HG02884 (cell line): ENCODE data around the gene GPHN.

Experiments used
- ATAC-seq: cut with Tn5 transposase; IDR thresholded peaks from one replicate; pipeline ENCODE4 v1.9.1; 2021; ENCODE audit warnings: mild to moderate bottlenecking, moderate library complexity; ENCODE audit not compliant: unreplicated experiment

The GPHN gene

GRCh38 chr14:66507722-66508546 lies at the start of gene GPHN:
Gene GPHN, plus strand, starts transcription at chr14:66508147.
- ATAC-seq: peak; percentile 83

- ATAC-seq: no peak
These were observed 48.3 kb upstream of the GPHN start for GRCh38 chr14:66459603-66460002.

- no peak for ATAC-seq
These were observed 43.7 kb upstream of the GPHN start for GRCh38 chr14:66464261-66464660.

- ATAC-seq: no peak
These were observed 39.1 kb upstream of the GPHN start for GRCh38 chr14:66468778-66469367.

- no peak for ATAC-seq
These were observed 36.4 kb upstream of the GPHN start for GRCh38 chr14:66471584-66471983.

- ATAC-seq: no peak
These were observed 35.7 kb upstream of the GPHN start for GRCh38 chr14:66472251-66472650.

- ATAC-seq: no peak
These were observed 34.7 kb upstream of the GPHN start for GRCh38 chr14:66473223-66473622.

GRCh38 chr14:66476964-66477363 lies 31.0 kb upstream of the GPHN start:
- ATAC-seq: no peak

GRCh38 chr14:66477567-66477966 lies 30.4 kb upstream of the GPHN start:
- ATAC-seq: no peak

- no peak for ATAC-seq
These were observed 25.1 kb upstream of the GPHN start for GRCh38 chr14:66482873-66483272.

- ATAC-seq: no peak
These were observed 24.6 kb upstream of the GPHN start for GRCh38 chr14:66483322-66483721.

GRCh38 chr14:66485029-66485428 lies 22.9 kb upstream of the GPHN start:
- ATAC-seq: no peak

GRCh38 chr14:66485910-66486421 lies 22.0 kb upstream of the GPHN start, which contains the start of gene CCDC196:
Gene CCDC196, plus strand, starts transcription at chr14:66486371. Its CDS starts 132 bp downstream, at chr14:66486503.
- no peak for ATAC-seq

- ATAC-seq: no peak
These were observed 20.8 kb upstream of the GPHN start for GRCh38 chr14:66487164-66487563.

- ATAC-seq: no peak
These were observed 17.5 kb upstream of the GPHN start for GRCh38 chr14:66490143-66491111.

- ATAC-seq: no peak
These were observed 14.2 kb upstream of the GPHN start for GRCh38 chr14:66493750-66494149.

GRCh38 chr14:66495218-66496098 lies 12.5 kb upstream of the GPHN start:
- ATAC-seq: peak; percentile 69

- ATAC-seq: no peak
These were observed 11.6 kb upstream of the GPHN start for GRCh38 chr14:66496188-66496807.

GRCh38 chr14:66496911-66497310 lies 11.0 kb upstream of the GPHN start:
- no peak for ATAC-seq

GRCh38 chr14:66498311-66498710 lies 9.6 kb upstream of the GPHN start:
- no peak for ATAC-seq
